ENCODE results near the gene SPRYD3.
"Not testable (repeated sequence)": the region's sequence is repeated elsewhere in the genome, so short reads cannot be mapped to it uniquely, and the experiment has no call there.

The SPRYD3 gene

DNA sequence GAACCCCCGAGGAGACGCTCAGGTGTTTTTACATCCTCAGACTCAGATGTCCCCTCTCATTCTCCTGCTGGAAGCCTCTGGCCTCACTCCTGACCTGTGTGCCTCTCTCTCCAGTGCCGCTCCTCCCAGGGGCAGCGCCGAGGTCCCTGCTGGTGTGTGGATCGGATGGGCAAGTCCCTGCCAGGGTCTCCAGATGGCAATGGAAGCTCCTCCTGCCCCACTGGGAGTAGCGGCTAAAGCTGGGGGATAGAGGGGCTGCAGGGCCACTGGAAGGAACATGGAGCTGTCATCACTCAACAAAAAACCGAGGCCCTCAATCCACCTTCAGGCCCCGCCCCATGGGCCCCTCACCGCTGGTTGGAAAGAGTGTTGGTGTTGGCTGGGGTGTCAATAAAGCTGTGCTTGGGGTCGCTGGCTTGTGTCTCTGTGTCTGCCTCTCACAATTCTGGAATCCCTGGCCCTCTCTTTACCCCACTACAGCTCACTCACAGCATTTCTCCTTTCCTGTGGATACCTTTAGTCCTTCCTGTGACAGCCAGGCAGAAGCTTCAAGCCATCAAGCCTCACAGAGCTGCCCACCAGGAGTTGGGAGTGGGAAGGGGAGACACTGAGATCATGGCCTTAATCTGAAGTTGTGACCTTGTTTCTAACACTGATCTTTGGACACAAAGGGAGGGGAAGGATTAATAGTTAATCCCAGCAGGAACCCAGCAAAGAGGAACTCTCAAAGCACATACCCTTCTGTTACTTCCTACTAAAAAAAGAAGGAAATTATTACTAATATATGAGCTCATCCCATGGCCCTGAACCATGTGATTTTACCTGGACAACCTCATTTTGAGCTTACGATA is 23.0 kb upstream of the SPRYD3 start:
- DNase-seq (ENCODE audit: extremely low read depth in 1 of 2, low read depth in 1 of 2) = no peak

DNA sequence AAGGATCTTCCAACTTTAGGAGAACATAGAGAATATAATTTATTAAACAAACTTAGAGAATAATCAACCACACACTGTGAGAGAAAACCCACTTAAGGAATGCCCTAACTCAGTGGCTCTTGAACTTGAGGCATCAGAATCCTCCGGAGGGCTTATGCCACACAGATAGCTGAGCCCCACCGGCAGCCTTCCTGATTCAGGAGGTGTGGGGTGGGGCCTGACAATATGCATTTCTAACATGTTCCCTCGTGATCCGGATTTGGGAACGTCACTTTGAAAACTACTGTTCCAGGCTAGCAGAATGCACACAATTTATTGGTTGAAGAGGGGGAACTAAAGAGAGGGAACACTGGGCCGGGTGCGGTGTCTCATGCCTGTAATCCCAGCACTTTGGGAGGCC is 22.1 kb upstream of the SPRYD3 start:
- DNase-seq (ENCODE audit: extremely low read depth in 1 of 2, low read depth in 1 of 2) = no peak

DNA sequence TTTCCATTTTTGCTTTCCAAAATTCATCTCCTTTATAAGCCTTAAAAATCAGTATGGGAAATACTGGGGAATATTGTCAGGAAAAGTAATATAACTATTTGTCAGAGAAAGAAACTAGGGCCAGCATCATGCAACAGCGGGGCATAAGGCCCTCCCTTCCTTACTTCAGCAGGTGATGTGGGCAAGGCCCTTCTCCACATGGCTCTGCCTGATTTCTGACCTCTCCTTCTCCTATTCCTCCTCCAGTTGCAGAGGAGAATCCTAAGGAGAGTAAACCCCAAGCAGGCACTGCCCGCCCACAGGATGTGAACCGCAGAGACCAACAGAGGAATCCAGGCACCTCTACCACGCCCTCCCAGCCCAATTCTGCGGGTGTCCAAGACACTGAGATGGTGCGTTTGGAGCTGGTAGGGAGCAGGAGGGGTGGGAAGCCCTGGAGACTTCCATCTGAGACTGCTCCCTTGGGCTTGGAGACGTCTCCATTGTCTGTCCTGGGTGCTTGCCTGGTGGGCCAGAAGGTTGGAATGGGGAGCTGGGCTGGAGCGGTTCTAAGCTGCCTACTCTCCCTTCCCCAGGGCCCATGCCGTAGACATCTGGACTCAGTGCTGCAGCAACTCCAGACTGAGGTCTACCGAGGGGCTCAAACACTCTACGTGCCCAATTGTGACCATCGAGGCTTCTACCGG is 21.4 kb upstream of the SPRYD3 start:
- DNase-seq (ENCODE audit: extremely low read depth in 1 of 2, low read depth in 1 of 2) = no peak

DNA sequence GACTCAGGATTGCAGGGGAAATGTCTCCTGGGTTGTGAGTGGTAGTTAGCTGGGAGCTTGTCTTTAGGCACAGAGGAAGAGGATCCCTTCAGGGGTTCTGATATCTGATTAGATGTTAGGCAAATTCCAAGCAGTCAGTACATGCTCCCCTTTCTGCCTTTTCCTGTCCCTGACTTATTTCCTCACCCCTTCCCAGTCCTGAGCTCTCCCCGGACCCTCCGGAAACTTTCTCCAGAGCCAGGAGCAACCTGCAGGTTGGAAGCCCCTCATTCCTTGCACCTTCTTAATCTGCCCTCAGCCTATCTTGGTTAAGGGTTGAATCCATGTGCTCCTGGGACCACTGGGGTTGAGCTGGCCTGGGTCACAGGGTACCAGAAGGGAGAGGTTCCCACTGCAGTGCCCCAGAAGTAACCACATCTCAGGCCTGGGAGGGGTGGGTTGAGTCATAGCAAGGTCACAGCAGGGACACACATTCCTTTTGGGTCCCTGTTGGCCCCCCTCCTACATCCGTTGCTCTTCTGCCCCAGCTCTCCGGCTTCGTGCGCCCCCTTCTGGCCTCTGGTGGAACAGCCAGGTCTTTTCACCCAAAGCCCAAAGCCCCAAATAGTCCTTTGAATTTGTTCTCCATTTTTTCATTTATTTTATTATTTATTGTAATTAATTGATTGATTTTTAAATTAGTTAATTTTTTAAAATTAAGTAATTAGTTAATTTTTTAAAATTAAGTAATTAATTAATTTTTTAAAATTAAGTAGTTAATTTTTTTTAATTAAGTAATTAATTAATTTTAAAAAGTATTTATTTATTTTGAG is 20.1 kb upstream of the SPRYD3 start:
- DNase-seq (ENCODE audit: extremely low read depth in 1 of 2, low read depth in 1 of 2) = peak; percentile 77 to 88

DNA sequence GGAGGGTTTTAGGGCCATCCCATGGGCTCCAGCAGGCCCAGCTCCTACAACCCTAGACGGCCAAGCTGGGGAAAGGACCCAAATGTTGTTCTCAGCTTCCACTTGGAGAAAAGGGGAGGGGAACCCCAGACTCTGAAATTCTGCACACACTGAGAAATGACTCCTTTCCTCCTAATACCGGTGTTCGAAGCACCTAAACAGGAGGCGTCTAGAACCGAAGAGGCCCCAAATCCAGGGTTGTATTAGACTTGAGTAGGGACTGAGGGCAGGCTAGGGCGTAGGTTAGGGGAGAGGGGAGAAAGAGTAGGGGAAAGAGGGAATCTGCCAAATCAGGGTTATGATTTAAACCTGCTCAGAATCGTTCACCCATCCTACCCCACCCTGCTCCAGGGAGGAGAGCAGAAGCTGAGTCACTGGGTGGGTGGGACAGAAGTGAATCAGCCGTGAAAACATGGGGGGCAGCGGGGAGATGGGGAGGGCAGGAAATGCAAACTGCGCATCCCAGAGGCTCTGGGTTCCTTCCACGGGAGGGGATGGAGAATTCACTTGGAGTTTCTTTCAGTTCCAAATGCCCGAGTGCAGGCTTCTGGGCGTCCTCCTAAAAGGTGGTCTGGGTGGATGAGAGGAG is 19.3 kb upstream of the SPRYD3 start:
- peak; percentile 19 to 53 for DNase-seq (ENCODE audit: extremely low read depth in 1 of 2, low read depth in 1 of 2)

DNA sequence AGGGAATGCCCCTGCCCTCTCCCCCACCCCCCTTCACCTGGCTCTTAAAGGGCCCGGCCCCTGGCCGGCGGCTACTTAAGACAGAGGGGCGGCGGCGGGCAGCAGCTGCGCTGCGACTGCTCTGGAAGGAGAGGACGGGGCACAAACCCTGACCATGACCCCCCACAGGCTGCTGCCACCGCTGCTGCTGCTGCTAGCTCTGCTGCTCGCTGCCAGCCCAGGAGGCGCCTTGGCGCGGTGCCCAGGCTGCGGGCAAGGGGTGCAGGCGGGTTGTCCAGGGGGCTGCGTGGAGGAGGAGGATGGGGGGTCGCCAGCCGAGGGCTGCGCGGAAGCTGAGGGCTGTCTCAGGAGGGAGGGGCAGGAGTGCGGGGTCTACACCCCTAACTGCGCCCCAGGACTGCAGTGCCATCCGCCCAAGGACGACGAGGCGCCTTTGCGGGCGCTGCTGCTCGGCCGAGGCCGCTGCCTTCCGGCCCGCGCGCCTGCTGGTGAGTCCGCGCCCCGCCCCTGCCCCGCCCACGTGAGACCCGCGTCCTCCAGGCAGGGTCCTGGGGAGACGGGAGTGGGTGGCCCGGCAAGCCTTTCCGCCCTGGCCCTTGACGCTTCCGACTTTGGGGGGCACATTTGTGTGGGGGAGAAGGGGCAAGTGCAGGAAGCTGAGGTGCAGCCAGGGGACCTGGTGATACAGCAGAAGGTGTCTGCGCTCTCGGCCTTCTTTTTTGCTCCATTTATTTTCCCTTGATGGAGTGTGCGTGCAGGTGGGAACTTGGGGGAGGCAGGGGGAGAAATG is 18.6 kb upstream of the SPRYD3 start, which contains the start of gene IGFBP6:
IGFBP6 (plus strand) TSS at position 104 of the 790 bp plus-strand sequence; CDS start at position 155, 51 bp downstream.
- peak; percentile 39 to 46 for DNase-seq (ENCODE audit: extremely low read depth in 1 of 2, low read depth in 1 of 2)

DNA sequence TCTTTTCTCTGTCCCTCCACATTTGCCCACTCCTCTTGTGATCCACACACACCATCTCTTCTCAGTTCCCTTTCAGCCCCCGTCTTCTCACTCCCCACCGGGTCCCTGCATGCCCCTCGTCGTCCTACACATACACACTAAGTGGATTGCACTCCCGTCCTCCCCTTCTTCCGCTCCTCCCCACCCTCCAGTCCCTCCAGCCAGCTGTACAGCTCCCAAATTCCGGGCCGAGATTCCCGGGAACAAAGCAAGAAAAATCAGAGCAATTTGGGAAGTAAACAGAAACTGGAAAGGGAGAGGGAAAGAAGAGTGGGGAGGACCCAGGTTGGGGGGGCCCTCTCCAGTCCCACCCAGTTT is 18.0 kb upstream of the SPRYD3 start:
- DNase-seq (ENCODE audit: extremely low read depth in 1 of 2, low read depth in 1 of 2) = no peak

DNA sequence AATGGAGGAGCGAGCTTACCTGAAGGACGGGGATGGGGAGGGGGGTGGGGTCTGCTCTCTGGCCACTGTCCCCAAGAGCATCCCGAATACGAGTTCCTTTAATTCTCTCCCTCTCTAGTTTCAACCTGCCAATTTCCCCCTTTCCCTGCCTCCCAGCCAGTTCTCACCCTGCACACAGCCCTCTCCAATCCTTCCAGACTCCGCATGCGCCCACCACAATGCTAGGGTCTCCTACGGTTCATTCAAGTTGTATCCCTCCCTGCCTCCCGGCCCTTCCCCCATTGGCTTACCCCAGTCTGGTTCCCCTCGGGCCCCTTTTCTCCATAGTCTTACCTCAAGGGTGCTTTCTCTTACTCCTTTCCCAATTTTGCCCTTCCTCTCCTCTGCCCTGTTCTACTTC is 17.6 kb upstream of the SPRYD3 start:
- DNase-seq (ENCODE audit: extremely low read depth in 1 of 2, low read depth in 1 of 2) = no peak

DNA sequence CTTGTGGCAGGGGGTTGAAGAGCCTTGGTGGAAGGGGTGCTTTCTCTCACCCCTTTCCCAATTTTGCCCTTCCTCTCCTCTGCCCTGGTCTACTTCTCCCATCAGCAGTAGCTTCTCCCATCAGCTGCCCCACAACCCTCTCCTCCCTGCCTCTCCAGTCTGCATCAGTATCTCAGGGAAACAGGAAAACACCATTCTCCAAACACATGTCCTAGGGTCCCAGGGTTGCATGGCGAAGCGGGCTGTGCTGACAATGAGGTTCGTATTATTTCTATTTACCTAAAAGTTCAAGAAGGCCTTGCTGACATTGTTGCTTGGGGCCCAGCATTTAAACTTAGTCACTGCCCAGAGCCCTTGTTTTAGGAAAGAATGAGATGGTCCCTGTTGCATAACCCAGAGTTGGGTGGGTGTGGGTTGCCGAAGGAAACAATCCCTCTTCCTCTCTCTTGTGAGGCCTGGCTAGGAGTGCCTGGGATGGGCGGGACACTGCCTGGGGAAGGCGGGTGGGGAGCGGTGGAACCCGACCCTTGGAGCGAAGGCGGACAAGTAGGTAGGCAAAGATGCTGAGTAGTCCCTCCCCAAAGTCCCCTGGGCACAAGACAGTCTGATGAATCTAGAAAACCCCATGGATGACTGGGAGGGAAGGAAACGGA is 17.0 kb upstream of the SPRYD3 start:
- DNase-seq (ENCODE audit: extremely low read depth in 1 of 2, low read depth in 1 of 2) = no peak

DNA sequence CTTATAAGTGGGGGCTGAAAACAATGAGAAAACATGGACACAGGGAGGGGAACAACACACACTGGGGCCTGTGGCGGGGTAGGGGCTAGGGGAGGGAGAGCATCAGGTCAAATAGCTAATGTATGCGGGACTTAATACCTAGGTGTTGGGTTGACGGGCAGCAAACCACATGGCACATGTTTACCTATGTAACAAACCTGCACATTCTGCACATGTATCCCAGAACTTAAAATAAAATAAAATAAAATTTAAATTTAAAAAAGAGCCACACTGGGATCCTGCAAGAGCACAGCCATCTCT is 16.4 kb upstream of the SPRYD3 start:
- not testable (repeated sequence) for DNase-seq (ENCODE audit: extremely low read depth in 1 of 2, low read depth in 1 of 2)

DNA sequence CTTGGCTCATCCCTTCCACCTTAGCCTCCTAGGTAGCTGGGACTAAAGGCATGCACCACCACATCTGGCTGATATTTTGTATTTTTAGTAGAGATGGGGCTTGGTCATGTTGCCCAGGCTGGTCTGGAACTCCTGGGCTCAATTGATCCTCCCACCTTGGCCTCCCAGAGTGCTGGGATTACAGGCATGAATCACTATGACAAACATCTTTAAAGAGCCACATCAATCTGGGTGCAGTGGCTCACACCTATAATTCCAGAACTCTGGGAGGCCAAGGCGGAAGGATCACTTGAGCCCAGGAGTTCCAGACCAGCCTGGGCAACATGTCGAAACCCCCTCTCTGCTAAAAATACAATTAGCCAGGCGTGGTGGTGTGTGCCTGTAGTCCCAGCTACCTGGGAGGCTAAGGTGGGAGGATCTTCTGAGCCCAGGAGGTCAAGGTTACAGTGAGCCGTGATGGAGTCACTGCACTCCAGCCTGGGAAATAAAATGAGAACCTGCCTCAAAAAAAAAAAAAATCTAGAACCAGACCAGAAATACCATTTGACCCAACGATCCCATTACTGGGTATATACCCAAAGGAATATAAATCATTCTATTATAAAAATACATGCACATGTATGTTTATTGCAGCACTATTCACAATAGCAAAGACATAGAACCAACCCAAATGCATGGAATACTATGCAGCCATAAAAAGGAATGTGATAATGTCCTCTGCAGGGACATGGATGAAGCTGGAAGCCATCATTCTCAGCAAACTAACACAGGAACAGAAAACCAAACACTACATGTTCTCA is 15.8 kb upstream of the SPRYD3 start:
- DNase-seq (ENCODE audit: extremely low read depth in 1 of 2, low read depth in 1 of 2) = not testable (repeated sequence)

DNA sequence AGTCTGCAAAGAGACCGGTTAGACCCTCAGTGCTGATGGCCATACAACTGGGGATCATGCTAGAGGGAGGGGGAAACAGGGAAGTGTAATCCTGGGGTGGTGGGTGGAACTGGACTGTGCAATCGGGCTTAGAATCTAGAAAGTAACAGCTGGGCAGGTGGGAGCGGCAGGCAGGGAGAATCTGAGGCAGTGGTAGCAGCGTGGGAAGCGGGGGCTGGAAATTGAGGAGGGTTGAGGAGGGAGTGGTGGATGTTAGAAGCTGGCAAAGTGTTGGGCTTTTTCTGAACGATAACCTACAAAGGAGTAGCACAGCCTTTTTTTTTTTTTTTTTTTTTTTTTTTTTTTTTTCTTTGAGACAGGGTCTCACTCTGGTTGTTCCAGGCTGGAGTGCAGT is 15.2 kb upstream of the SPRYD3 start:
- no peak for DNase-seq (ENCODE audit: extremely low read depth in 1 of 2, low read depth in 1 of 2)

DNA sequence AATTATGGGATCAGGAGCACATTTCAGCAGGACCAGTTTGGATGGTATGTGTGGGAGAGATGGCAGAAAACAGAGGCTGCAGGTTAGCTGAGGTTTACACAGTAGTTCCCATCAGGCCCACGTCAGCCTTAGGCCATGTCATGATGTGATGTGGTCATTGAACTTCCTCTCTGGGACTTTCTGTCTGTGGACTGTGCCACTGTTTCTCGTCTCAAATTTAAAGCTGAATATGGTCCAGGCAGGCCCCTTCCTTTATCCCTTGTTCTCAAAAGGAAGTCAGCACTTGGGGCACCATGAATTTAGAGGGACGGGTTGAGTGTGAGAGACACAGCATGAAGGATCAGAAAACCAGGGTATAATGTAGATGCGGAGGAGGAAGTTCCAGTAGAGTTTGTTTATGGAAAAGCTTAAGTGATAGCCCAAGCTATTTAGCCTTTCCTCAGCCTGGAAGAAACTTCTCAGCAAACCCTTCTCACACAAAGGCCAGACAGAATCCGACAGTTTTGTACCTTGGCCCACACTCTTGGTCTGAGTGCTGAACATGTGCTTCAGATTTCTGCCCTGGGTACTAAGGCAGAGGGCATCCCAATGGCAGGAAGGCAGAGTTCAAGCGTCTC is 14.7 kb upstream of the SPRYD3 start:
- no peak for DNase-seq (ENCODE audit: extremely low read depth in 1 of 2, low read depth in 1 of 2)

DNA sequence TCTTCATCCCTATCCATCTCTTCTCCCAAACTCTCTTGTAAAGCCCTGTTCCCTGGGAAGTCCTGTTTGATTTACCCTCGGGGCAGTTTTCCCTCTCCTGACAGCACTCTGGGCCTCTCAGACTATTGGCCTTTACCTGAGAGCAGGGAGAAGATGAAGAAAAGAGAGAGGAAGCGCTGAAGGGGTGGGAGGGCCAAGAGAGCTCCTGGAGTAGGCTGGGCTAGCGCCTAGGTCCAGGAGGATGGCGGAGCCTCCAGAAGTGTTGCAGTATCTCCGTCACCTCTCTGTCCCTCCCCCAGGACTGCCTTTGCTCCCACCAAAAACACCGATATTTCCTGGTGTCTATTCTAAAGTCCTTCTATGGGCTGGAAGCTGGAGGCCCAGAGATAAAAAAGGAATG is 12.6 kb upstream of the SPRYD3 start:
- DNase-seq (ENCODE audit: extremely low read depth in 1 of 2, low read depth in 1 of 2) = no peak

DNA sequence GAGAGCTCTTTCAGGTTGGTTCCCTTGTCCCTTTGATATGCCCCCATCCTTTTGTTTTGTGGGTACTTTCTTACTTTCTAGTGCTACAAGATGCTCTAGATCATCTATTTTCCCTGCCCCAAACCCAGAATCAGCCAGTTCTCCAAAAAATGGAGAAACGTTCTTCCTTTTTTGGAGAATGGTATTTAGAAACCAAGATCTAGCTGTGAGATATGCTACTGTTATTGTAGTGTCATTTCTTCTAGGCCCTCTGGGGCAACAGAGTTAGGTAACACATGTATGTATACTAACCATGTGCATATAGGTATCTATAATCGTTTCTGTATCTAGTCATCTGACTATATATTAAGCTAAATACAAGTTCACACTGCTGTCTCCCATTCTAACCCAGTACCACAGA is 11.4 kb upstream of the SPRYD3 start:
- no peak for DNase-seq (ENCODE audit: extremely low read depth in 1 of 2, low read depth in 1 of 2)

DNA sequence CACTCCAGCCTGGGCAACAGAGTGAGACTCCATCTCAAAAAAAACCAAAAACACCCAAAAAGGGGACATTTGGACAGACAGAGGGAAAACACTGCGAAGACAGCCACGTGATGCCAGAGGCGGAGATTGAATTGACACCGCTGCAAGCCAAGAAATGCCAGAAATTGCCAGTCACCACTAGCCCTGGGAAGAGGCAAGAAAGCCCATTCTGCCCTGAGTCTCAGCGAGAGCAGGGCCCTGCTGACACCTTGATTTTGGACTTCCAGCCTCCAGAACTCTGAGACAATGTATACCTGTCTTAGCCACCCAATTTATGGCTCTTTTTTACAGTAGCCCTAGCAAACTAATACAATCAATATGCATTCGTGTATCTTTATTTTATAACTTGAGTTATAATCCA is 10.9 kb upstream of the SPRYD3 start:
- DNase-seq (ENCODE audit: extremely low read depth in 1 of 2, low read depth in 1 of 2) = no peak

DNA sequence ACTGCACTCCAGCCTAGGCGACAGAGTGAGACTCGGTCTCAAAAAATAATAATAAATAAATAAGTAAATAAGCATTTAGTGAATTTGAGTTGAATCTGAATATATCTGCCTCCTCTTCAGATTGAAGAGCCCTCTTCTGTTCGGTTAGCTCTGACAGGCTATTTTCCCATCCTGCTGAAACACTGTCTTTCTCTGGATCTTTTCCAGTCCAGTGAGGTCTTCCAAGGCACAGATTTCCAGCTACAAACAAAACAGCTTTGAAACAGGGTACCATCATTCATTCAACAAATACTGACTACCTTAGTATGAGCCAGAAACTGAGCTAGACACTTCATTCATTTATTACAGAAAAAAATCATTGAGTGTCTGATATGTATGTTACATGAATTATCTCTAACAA is 7.2 kb upstream of the SPRYD3 start:
- DNase-seq (ENCODE audit: extremely low read depth in 1 of 2, low read depth in 1 of 2) = no peak

DNA sequence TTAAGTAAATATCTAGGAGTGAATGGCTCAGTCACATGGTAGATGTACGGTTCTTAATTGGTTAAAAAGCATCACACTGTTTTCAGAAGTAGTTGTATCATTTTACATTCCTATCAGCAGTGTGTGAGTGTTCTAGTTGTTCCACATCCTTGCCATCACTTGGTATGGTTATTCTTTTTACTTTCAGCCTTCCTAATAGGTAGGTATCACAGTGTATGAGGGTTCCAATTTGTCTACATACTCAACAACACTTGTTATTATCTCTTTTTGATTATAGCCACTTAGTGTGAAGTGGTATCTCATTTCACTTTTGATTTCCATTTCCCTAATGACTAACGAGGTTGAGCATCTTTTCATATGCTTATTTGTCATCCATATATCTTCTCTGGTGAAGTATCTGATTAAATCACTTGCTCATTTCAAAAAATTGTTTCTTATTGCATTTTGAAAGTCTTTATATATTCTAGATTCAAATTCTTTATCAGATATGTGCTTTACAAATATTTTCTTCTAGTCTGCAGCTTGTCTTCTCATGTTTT is 3.5 kb upstream of the SPRYD3 start:
- DNase-seq (ENCODE audit: extremely low read depth in 1 of 2, low read depth in 1 of 2) = no peak
